Renal pelvis (tissue), 4 donors: ENCODE measurements around the gene MAP7. TPM values are rescaled to one million over a fixed set of nuclear protein-coding genes. Genes with fewer than 3 reads are reported as not detected.

Source experiments
- DNase-seq: peaks from one replicate; pipeline ENCODE4 v3.0.0-alpha.2; 2013
- polyA plus RNA-seq, 3 donors: library from polyadenylated mRNA; unstranded; fragments of 120-200 nt; gene quantifications; one replicate each; pipeline ENCODE4 v1.2.1, GENCODE V29; 2013; ENCODE audit not compliant: insufficient read length in 3 of 3

Gene MAP7
- polyA plus RNA-seq, 3 donors: 33.9 to 41.5 (median 39.1) TPM

- DNase-seq: no peak
Measured at GRCh38 chr6:136535017-136535765, 15.0 kb downstream of the MAP7 start.

- no peak for DNase-seq
Measured at GRCh38 chr6:136534268-136534667, 16.0 kb downstream of the MAP7 start.

GRCh38 chr6:136533487-136533886, 16.7 kb downstream of the MAP7 start:
- DNase-seq: no peak

GRCh38 chr6:136532030-136532429, 18.2 kb downstream of the MAP7 start:
- DNase-seq: no peak

- no peak for DNase-seq
Measured at GRCh38 chr6:136529710-136530109, 20.5 kb downstream of the MAP7 start.

GRCh38 chr6:136528477-136528876, 21.7 kb downstream of the MAP7 start:
- DNase-seq: no peak

- no peak for DNase-seq
Measured at GRCh38 chr6:136527831-136528230, 22.4 kb downstream of the MAP7 start.

- no peak for DNase-seq
Measured at GRCh38 chr6:136526937-136527336, 23.3 kb downstream of the MAP7 start.

GRCh38 chr6:136526196-136526930, 23.9 kb downstream of the MAP7 start:
- DNase-seq: peak; percentile 44

GRCh38 chr6:136525586-136526195, 24.5 kb downstream of the MAP7 start:
- no peak for DNase-seq

- DNase-seq: no peak
Measured at GRCh38 chr6:136524936-136525413, 25.2 kb downstream of the MAP7 start.

GRCh38 chr6:136524339-136524935, 25.8 kb downstream of the MAP7 start:
- DNase-seq: no peak

- DNase-seq: no peak
Measured at GRCh38 chr6:136523196-136523595, 27.0 kb downstream of the MAP7 start.

GRCh38 chr6:136522636-136523035, 27.6 kb downstream of the MAP7 start:
- DNase-seq: no peak

GRCh38 chr6:136521911-136522310, 28.3 kb downstream of the MAP7 start:
- DNase-seq: no peak

GRCh38 chr6:136521427-136521826, 28.8 kb downstream of the MAP7 start:
- no peak for DNase-seq

- no peak for DNase-seq
Measured at GRCh38 chr6:136520517-136520916, 29.7 kb downstream of the MAP7 start.

- no peak for DNase-seq
Measured at GRCh38 chr6:136517582-136517981, 32.6 kb downstream of the MAP7 start.

- no peak for DNase-seq
Measured at GRCh38 chr6:136517002-136517401, 33.2 kb downstream of the MAP7 start.

- DNase-seq: no peak
Measured at GRCh38 chr6:136514591-136514990, 35.6 kb downstream of the MAP7 start.

GRCh38 chr6:136511926-136512325, 38.3 kb downstream of the MAP7 start:
- no peak for DNase-seq

- no peak for DNase-seq
Measured at GRCh38 chr6:136511397-136511796, 38.8 kb downstream of the MAP7 start.
